GM12878 (cell line): ENCODE results near the gene C9. TPM values are rescaled to one million over a fixed set of nuclear protein-coding genes. Genes with fewer than 3 reads are reported as not detected.

ENCODE experiments used
- ATAC-seq: fragments of 200-7000 bp; cut with Tn5 transposase; 3 replicates; pipeline ENCODE4 v1.9.1; 2020; ENCODE audit warnings: mild to moderate bottlenecking, moderate library complexity
- BruUV-seq: library from RNA; stranded (reverse); fragments of 400-500 nt; replicated peaks from 2 replicates; lab custom pipeline; 2021; lab: Mats Ljungman, UMichigan
- CTCF ChIA-PET: fragments of 300-600 bp; sonication (Branson Sonifier 250); formaldehyde crosslinking; extraction: SDS; loops from one replicate; lab custom pipeline; 2021; ENCODE audit warnings: inconsistent platforms; lab: Yijun Ruan, JAX
- POLR2A ChIA-PET: fragments of 350-600 bp; formaldehyde crosslinking; extraction: SDS; loops from one replicate; lab custom pipeline; 2021; ENCODE audit warnings: inconsistent platforms; lab: Charles Lee
- RAD21 ChIA-PET: fragments of 300-600 bp; sonication (Branson Sonifier 250); formaldehyde crosslinking; loops from one replicate; lab custom pipeline; 2023; ENCODE audit warnings: antibody characterized with exemption; ENCODE audit not compliant: unreplicated experiment; lab: Charles Lee
- SMC1A ChIA-PET: fragments of 300-600 bp; sonication (Branson Sonifier 250); formaldehyde crosslinking; loops from one replicate; lab custom pipeline; 2023; ENCODE audit not compliant: unreplicated experiment, uncharacterized antibody; lab: Charles Lee
- DNase-seq: peaks from one replicate; pipeline ENCODE4 v3.0.0-alpha.2; 2011; ENCODE audit warnings: low read depth, low spot score
- FAIRE-seq: peaks from 3 replicates; lab custom pipeline; 2011; peaks lifted over from hg19 to GRCh38; lab: Jason Lieb, UNC
- H2AFZ ChIP-seq: 2 replicates; pipeline ENCODE4 v1.6.0; 2011; ENCODE audit warnings: low read depth, low read length, control low read depth; ENCODE audit not compliant: control insufficient read depth
- H3K27ac ChIP-seq: 2 replicates; pipeline ENCODE4 v1.5.1; 2011; ENCODE audit warnings: control low read depth; ENCODE audit not compliant: control insufficient read depth, insufficient read depth
- H3K27me3 ChIP-seq, 2 experiments: replicated peaks in 1 of 2; 2 replicates each; pipeline versions ENCODE4 v1.6.0 to v1.6.1; 2011; ENCODE audit warnings: low read length in 1 of 2; ENCODE audit not compliant: control insufficient read depth in 2 of 2, insufficient read depth in 2 of 2
- H3K36me3 ChIP-seq, 2 experiments: 2 replicates each; pipeline ENCODE4 v1.5.1; 2011; ENCODE audit warnings: low read length in 1 of 2; ENCODE audit not compliant: control insufficient read depth in 2 of 2, insufficient read depth in 2 of 2
- H3K4me1 ChIP-seq: 2 replicates; pipeline ENCODE4 v1.6.1; 2011; ENCODE audit warnings: mild to moderate bottlenecking, low read length, moderate library complexity, mixed read lengths; ENCODE audit not compliant: control insufficient read depth, insufficient read depth
- H3K4me2 ChIP-seq: 2 replicates; pipeline ENCODE4 v1.6.0; 2011; ENCODE audit warnings: control low read depth; ENCODE audit not compliant: control insufficient read depth, insufficient read depth
- H3K4me3 ChIP-seq: fragments of 200-600 bp; sonication (generic); 2 replicates; pipeline ENCODE4 v1.5.1; 2016
- H3K79me2 ChIP-seq: 2 replicates; pipeline ENCODE4 v1.6.0; 2011; ENCODE audit warnings: low read length; ENCODE audit not compliant: control insufficient read depth, insufficient read depth
- H3K9ac ChIP-seq: 2 replicates; pipeline ENCODE4 v1.8.0; 2011; ENCODE audit warnings: low read length, control low read depth, mixed read lengths; ENCODE audit not compliant: control insufficient read depth, insufficient read depth
- H3K9me3 ChIP-seq: replicated peaks from 3 replicates; pipeline ENCODE4 v1.5.1; 2011; ENCODE audit warnings: mild to moderate bottlenecking, low read length; ENCODE audit not compliant: control insufficient read depth, insufficient read depth
- H4K20me1 ChIP-seq: 2 replicates; pipeline ENCODE4 v1.6.0; 2011; ENCODE audit not compliant: control insufficient read depth, insufficient read depth
- ATF3 ChIP-seq: IDR thresholded peaks from 2 replicates; pipeline ENCODE4 v1.6.1; 2011; ENCODE audit warnings: low read depth, mild to moderate bottlenecking, low read length, moderate library complexity, borderline replicate concordance; ENCODE audit errors: extremely low read depth
- CBX3 ChIP-seq: fragments of 200-600 bp; sonication (generic); IDR thresholded peaks from 2 replicates; pipeline ENCODE4 v1.6.1; 2016; ENCODE audit warnings: low read depth, borderline replicate concordance
- EGR1 ChIP-seq, 2 experiments: IDR thresholded peaks; 1 replicate in 1 of 2; 2 replicates in 1 of 2; pipeline ENCODE4 v1.6.1; 2011 to 2012; ENCODE audit warnings: low read depth in 2 of 2, low read length in 2 of 2, borderline replicate concordance in 1 of 2, mild to moderate bottlenecking in 1 of 2, moderate library complexity in 1 of 2
- ELK1 ChIP-seq: IDR thresholded peaks from 2 replicates; pipeline ENCODE4 v1.6.1; 2012; ENCODE audit warnings: low read depth, low read length, improper control_type of control experiment
- HDAC6 ChIP-seq: fragments of 200-600 bp; sonication (generic); IDR thresholded peaks from one replicate; pipeline ENCODE4 v1.8.0; 2017; ENCODE audit warnings: antibody characterized with exemption; ENCODE audit not compliant: unreplicated experiment
- IRF4 ChIP-seq: IDR thresholded peaks from 2 replicates; pipeline ENCODE4 v1.6.1; 2011; ENCODE audit warnings: low read depth, low read length
- JUND ChIP-seq: IDR thresholded peaks from 2 replicates; pipeline ENCODE4 v1.6.1; 2012; ENCODE audit warnings: low read depth, mild to moderate bottlenecking, low read length, improper control_type of control experiment, moderate library complexity
- LARP7 ChIP-seq: fragments of 450-650 bp; IDR thresholded peaks from 2 replicates; pipeline ENCODE4 v1.6.1; 2017; ENCODE audit warnings: mild to moderate bottlenecking
- MAX ChIP-seq: IDR thresholded peaks from 2 replicates; pipeline ENCODE4 v1.6.1; 2012; ENCODE audit warnings: low read depth, low read length, improper control_type of control experiment
- MTA3 ChIP-seq: IDR thresholded peaks from 2 replicates; pipeline ENCODE4 v1.6.1; 2012; ENCODE audit warnings: low read length, inconsistent platforms, borderline replicate concordance
- NBN ChIP-seq: fragments of 450-650 bp; IDR thresholded peaks from 2 replicates; pipeline ENCODE4 v1.6.1; 2016
- NFYB ChIP-seq: IDR thresholded peaks from 2 replicates; pipeline ENCODE4 v1.6.1; 2011; ENCODE audit warnings: low read depth, mild to moderate bottlenecking, low read length, improper control_type of control experiment, moderate library complexity; ENCODE audit not compliant: insufficient read depth
- POU2F2 ChIP-seq: IDR thresholded peaks from 3 replicates; pipeline ENCODE4 v1.6.1; 2011; ENCODE audit warnings: low read depth, mild to moderate bottlenecking, low read length, borderline replicate concordance
- RAD51 ChIP-seq: fragments of 450-650 bp; IDR thresholded peaks from 2 replicates; pipeline ENCODE4 v1.6.1; 2016; ENCODE audit warnings: moderate library complexity, mild to moderate bottlenecking, inconsistent platforms
- SIX5 ChIP-seq: IDR thresholded peaks from 2 replicates; pipeline ENCODE4 v1.6.1; 2011; ENCODE audit warnings: mild to moderate bottlenecking, low read depth, low read length, moderate library complexity; ENCODE audit not compliant: severe bottlenecking
- SKIL ChIP-seq: fragments of 450-650 bp; IDR thresholded peaks from 2 replicates; pipeline ENCODE4 v1.6.1; 2017; ENCODE audit warnings: mild to moderate bottlenecking, low read depth, inconsistent platforms; ENCODE audit not compliant: poor library complexity, severe bottlenecking
- SMARCA5 ChIP-seq: fragments of 450-650 bp; IDR thresholded peaks from 2 replicates; pipeline ENCODE4 v1.6.1; 2017; ENCODE audit warnings: mild to moderate bottlenecking
- STAT3 ChIP-seq: IDR thresholded peaks from 2 replicates; pipeline ENCODE4 v1.6.1; 2011; ENCODE audit warnings: low read depth, low read length, improper control_type of control experiment
- TAF1 ChIP-seq: IDR thresholded peaks from 2 replicates; pipeline ENCODE4 v1.6.1; 2011; ENCODE audit warnings: mild to moderate bottlenecking, low read depth, low read length, borderline replicate concordance
- WGBS: methylation state at CpG from one replicate; pipeline ENCODE4 v1.1.6; 2016; ENCODE audit warnings: low lambda C conversion rate; ENCODE audit not compliant: insufficient replicate concordance, insufficient coverage; ENCODE audit errors: missing lambda C conversion rate; 5-methylcytosine and 5-hydroxymethylcytosine counted together
- in situ Hi-C: fragments of 300-500 bp; cut with MboI; formaldehyde crosslinking; loops from 9 replicates; pipeline ENCODE4 v1.14.3; 2018; ENCODE audit warnings: mixed read lengths
- intact Hi-C: fragments of 100-400 bp; cut with micrococcal nuclease; formaldehyde crosslinking; loops from one replicate; pipeline ENCODE4 v1.14.2; 2022; ENCODE audit not compliant: unreplicated experiment
- polyA plus RNA-seq, 11 experiments: library from polyadenylated mRNA; depleted of rRNA in 4 of 11; unstranded in 6 of 11; stranded (reverse) in 5 of 11; fragments of >200 nt; fragmentation: Nextera tagmentation in 4 of 11; fragmentation: Illumina TruSeq in 1 of 11; extraction: Ambion mirVana in 4 of 11; extraction: Trizol in 1 of 11; gene quantifications; 1 replicate in 1 of 11; 2 replicates in 10 of 11; pipeline versions ENCODE4 v1.2.1 to v1.2.3, GENCODE V29; 2011 to 2016; ENCODE audit warnings: inconsistent platforms in 2 of 11, missing spikeins in 2 of 11, low read depth in 1 of 11
- total RNA-seq, 4 experiments: library from RNA; depleted of rRNA in 3 of 4; stranded (reverse); fragments of >200 nt in 3 of 4; fragmentation: Illumina TruSeq in 1 of 4; extraction: Trizol in 1 of 4; gene quantifications; 2 replicates each; pipeline versions ENCODE4 v1.2.1 to v1.2.3, GENCODE V29; 2013 to 2021
- TF ChIP-seq, protein P1 (sequence below): fragments of 450-650 bp; IDR thresholded peaks from 2 replicates; pipeline ENCODE4 v1.6.1; 2014; ENCODE audit warnings: mild to moderate bottlenecking

Gene C9
- total and polyA plus RNA-seq, 10 of the 15 experiments (the other 5 are each of a cell fraction or from before 2014, with no cell fraction given): 0.54 TPM; not detected in 9

GRCh38 chr5:39352951-39353350 lies 11.3 kb downstream of the C9 start:
- no peaks in the 10 kb centered on the region; the same call in 2 of the 3 replicates for H3K9me3 ChIP-seq
- ChIA-PET CTCF (interaction anchor here (0.7 to 1.5 kb wide), 2 partner anchors 23 to 45 kb away, joined by 3 to 9 read pairs; no protein-coding TSS in a partner anchor), SMC1A (no interaction called here), RAD21 (no interaction called here)
- no TSS peak for BruUV-seq
- H4K20me1 ChIP-seq: no peaks in the 10 kb centered on the region
- no peak overlapping the region for H3K9ac ChIP-seq
- H3K4me3 ChIP-seq: no peak overlapping the region
- no peaks in the 10 kb centered on the region for H3K79me2 ChIP-seq
- H2AFZ ChIP-seq: no peak overlapping the region
- H3K4me1 ChIP-seq: no peaks in the 10 kb centered on the region
- 0% methylated on average over 1 of the region's 1 CpG for WGBS
- no peaks in the 10 kb centered on the region; a peak in 1 of 4 replicates for H3K27me3 ChIP-seq
- TF ChIP-seq ATF3: no peak
- TF ChIP-seq STAT3: no peak
- no peak for TF ChIP-seq RAD51
- TF ChIP-seq, protein P1, sequence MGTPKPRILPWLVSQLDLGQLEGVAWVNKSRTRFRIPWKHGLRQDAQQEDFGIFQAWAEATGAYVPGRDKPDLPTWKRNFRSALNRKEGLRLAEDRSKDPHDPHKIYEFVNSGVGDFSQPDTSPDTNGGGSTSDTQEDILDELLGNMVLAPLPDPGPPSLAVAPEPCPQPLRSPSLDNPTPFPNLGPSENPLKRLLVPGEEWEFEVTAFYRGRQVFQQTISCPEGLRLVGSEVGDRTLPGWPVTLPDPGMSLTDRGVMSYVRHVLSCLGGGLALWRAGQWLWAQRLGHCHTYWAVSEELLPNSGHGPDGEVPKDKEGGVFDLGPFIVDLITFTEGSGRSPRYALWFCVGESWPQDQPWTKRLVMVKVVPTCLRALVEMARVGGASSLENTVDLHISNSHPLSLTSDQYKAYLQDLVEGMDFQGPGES: no peak
- TF ChIP-seq SMARCA5: no peak
- no peak for TF ChIP-seq MTA3
- TF ChIP-seq SKIL: no peak
- no peak for TF ChIP-seq IRF4
- no peak for TF ChIP-seq ELK1
- no peak for TF ChIP-seq JUND
- no peak for TF ChIP-seq TAF1
- TF ChIP-seq NFYB: no peak
- no peak for TF ChIP-seq MAX
- TF ChIP-seq SIX5: no peak
- no peak for TF ChIP-seq EGR1 (IDR thresholded peaks at IDR 0.05; ENCODE audit: borderline replicate concordance in 1 of 2, low read depth in 2 of 2, low read length in 2 of 2)
- TF ChIP-seq LARP7: no peak
- TF ChIP-seq HDAC6: no peak
- no peak for TF ChIP-seq CBX3
- no peak for TF ChIP-seq POU2F2
- no peak for TF ChIP-seq NBN
- TF ChIP-seq, all 136 proteins: peak for 0
- POLR2A ChIA-PET: no interaction called here
- in situ Hi-C loops (no loop called here), intact Hi-C loops (no loop called here)
- Histone ChIP-seq H3K4me2 (no peak overlapping the region), H3K36me3 (no peaks in the 10 kb centered on the region), H3K27ac (no peak overlapping the region)
- ATAC-seq (no peak), DNase-seq (no peak), FAIRE-seq (no peak)
